HCT116 (cell line): ENCODE measurements around the gene PNRC2. TPM values are rescaled to one million over a fixed set of nuclear protein-coding genes. Genes with fewer than 3 reads are reported as not detected.

Source experiments
- ATAC-seq: fragments of 200-7000 bp; cut with Tn5 transposase; 2 replicates; pipeline ENCODE4 v1.9.1; 2020; ENCODE audit warnings: mild to moderate bottlenecking, moderate library complexity
- BruUV-seq: library from RNA; stranded (reverse); fragments of 400-500 nt; replicated peaks from 2 replicates; lab custom pipeline; 2021; lab: Mats Ljungman, UMichigan
- CTCF ChIA-PET: fragments of 300-600 bp; sonication (Branson Sonifier 250); formaldehyde crosslinking; loops from one replicate; lab custom pipeline; 2021; ENCODE audit warnings: antibody characterized with exemption; lab: Charles Lee
- POLR2A ChIA-PET: fragments of 300-600, 350-600 bp; sonication (Branson Sonifier 250); formaldehyde crosslinking; loops from one replicate; lab custom pipeline; 2021; ENCODE audit warnings: antibody characterized with exemption; lab: Charles Lee
- RAD21 ChIA-PET, 2 experiments: fragments of 300-600 bp; sonication (Branson Sonifier 250); formaldehyde crosslinking; loops; one replicate each; lab custom pipeline; 2023; ENCODE audit warnings: low total read pairs in 2 of 2; ENCODE audit not compliant: uncharacterized antibody in 2 of 2, unreplicated experiment in 2 of 2, low non-redundant PET in 1 of 2; lab: Charles Lee
- DNase-seq: peaks from one replicate; pipeline ENCODE4 v3.0.0-alpha.2; 2010; ENCODE audit warnings: low read depth, low spot score
- H2AFZ ChIP-seq: fragments of 200-600 bp; shearing (Covaris generic), sonication (generic); 2 replicates; pipeline ENCODE4 v1.6.1; 2017; ENCODE audit warnings: low read depth, mixed run types, mixed read lengths, antibody characterized with exemption, low read length; ENCODE audit not compliant: poor library complexity, severe bottlenecking
- H3K27ac ChIP-seq: 2 replicates; pipeline ENCODE4 v1.5.1; 2012; ENCODE audit warnings: low read depth, low read length
- H3K27me3 ChIP-seq: fragments of 200-600 bp; sonication (generic); 2 replicates; pipeline ENCODE4 v1.6.1; 2016; ENCODE audit warnings: mixed run types, low read length, mixed read lengths; ENCODE audit not compliant: insufficient read depth
- H3K36me3 ChIP-seq, 2 experiments: fragments of 200-500 bp in 1 of 2; fragments of 200-600 bp in 1 of 2; sonication (Bioruptor generic) in 1 of 2; sonication (generic) in 1 of 2; 2 replicates each; pipeline versions ENCODE4 v1.5.1 to v1.6.1; 2014 to 2016; ENCODE audit warnings: low read length in 2 of 2, inconsistent platforms in 1 of 2, mixed read lengths in 1 of 2, mixed run types in 1 of 2; ENCODE audit not compliant: insufficient read depth in 2 of 2, control insufficient read depth in 1 of 2
- H3K4me1 ChIP-seq, 2 experiments: fragments of 200-600 bp in 1 of 2; sonication (generic) in 1 of 2; 2 replicates each; pipeline versions ENCODE4 v1.5.1 to v1.6.1; 2012 to 2017; ENCODE audit warnings: low read length in 2 of 2, inconsistent platforms in 1 of 2, mild to moderate bottlenecking in 1 of 2, mixed read lengths in 1 of 2, mixed run types in 1 of 2, moderate library complexity in 1 of 2; ENCODE audit not compliant: insufficient read depth in 2 of 2, control insufficient read depth in 1 of 2
- H3K4me2 ChIP-seq: fragments of 200-600 bp; sonication (generic); 2 replicates; pipeline ENCODE4 v1.6.1; 2017; ENCODE audit warnings: mixed run types, low read length, mixed read lengths
- H3K4me3 ChIP-seq, 2 experiments: fragments of 200-600 bp in 1 of 2; sonication (generic) in 1 of 2; replicated peaks in 1 of 2; 2 replicates each; pipeline ENCODE4 v1.5.1; 2011 to 2016; ENCODE audit warnings: low read length in 2 of 2, control low read depth in 1 of 2, low read depth in 1 of 2, mild to moderate bottlenecking in 1 of 2, mixed read lengths in 1 of 2, mixed run types in 1 of 2
- H3K79me2 ChIP-seq: fragments of 200-600 bp; sonication (generic); 2 replicates; pipeline ENCODE4 v1.6.1; 2017; ENCODE audit warnings: mild to moderate bottlenecking, mixed run types, low read length, moderate library complexity, mixed read lengths; ENCODE audit not compliant: insufficient read depth
- H3K9ac ChIP-seq: fragments of 200-600 bp; sonication (generic); 2 replicates; pipeline ENCODE4 v1.6.1; 2016; ENCODE audit warnings: low read length, mixed read lengths
- H3K9me2 ChIP-seq: fragments of 200-600 bp; sonication (generic), shearing (Covaris generic); 2 replicates; pipeline ENCODE4 v1.6.1; 2017; ENCODE audit warnings: mixed run types, mild to moderate bottlenecking, moderate library complexity; ENCODE audit not compliant: insufficient read depth
- H3K9me3 ChIP-seq, 2 experiments: fragments of 200-500 bp in 1 of 2; fragments of 200-600 bp in 1 of 2; sonication (Bioruptor generic) in 1 of 2; sonication (generic) in 1 of 2; 2 replicates each; pipeline ENCODE4 v1.6.1; 2014 to 2017; ENCODE audit warnings: low read length in 2 of 2, mixed read lengths in 2 of 2, inconsistent platforms in 1 of 2, low read depth in 1 of 2, mild to moderate bottlenecking in 1 of 2, mixed run types in 1 of 2, moderate library complexity in 1 of 2; ENCODE audit not compliant: control insufficient read depth in 1 of 2, insufficient read depth in 1 of 2
- H4K20me1 ChIP-seq: fragments of 200-600 bp; sonication (generic), shearing (Covaris generic); 2 replicates; pipeline ENCODE4 v1.6.1; 2017; ENCODE audit warnings: mixed run types, mild to moderate bottlenecking, moderate library complexity; ENCODE audit not compliant: insufficient read depth
- ATF3 ChIP-seq: IDR thresholded peaks from 2 replicates; pipeline ENCODE4 v1.6.1; 2012
- CBX3 ChIP-seq: IDR thresholded peaks from 2 replicates; pipeline ENCODE4 v1.6.1; 2012; ENCODE audit warnings: low read depth
- CEBPB ChIP-seq: IDR thresholded peaks from 2 replicates; pipeline ENCODE4 v1.6.1; 2012; ENCODE audit warnings: low read depth
- EGR1 ChIP-seq: IDR thresholded peaks from 2 replicates; pipeline ENCODE4 v1.6.1; 2012; ENCODE audit warnings: low read depth
- ELF1 ChIP-seq: IDR thresholded peaks from 2 replicates; pipeline ENCODE4 v1.6.1; 2012; ENCODE audit warnings: low read depth, borderline replicate concordance
- EZH2 ChIP-seq: fragments of 200-600 bp; sonication (generic); IDR thresholded peaks from 2 replicates; pipeline ENCODE4 v1.6.1; 2017; ENCODE audit warnings: antibody characterized with exemption, mixed run types
- EZH2phosphoT487 ChIP-seq: fragments of 200-600 bp; IDR thresholded peaks from 2 replicates; pipeline ENCODE4 v1.6.1; 2018; ENCODE audit warnings: antibody characterized with exemption, borderline replicate concordance
- FOSL1 ChIP-seq: IDR thresholded peaks from 2 replicates; pipeline ENCODE4 v1.6.1; 2012; ENCODE audit warnings: low read depth
- JUND ChIP-seq: IDR thresholded peaks from 2 replicates; pipeline ENCODE4 v1.6.1; 2012
- MAX ChIP-seq: IDR thresholded peaks from 2 replicates; pipeline ENCODE4 v1.6.1; 2012
- POLR2A ChIP-seq: IDR thresholded peaks from 2 replicates; pipeline ENCODE4 v1.7.0; 2011; ENCODE audit warnings: borderline replicate concordance; ENCODE audit not compliant: insufficient read depth, insufficient read length; ENCODE audit errors: extremely low read depth
- SP1 ChIP-seq: IDR thresholded peaks from 2 replicates; pipeline ENCODE4 v1.6.1; 2012; ENCODE audit warnings: low read depth
- SRF ChIP-seq: IDR thresholded peaks from 2 replicates; pipeline ENCODE4 v1.6.1; 2012; ENCODE audit warnings: low read depth
- TCF7L2 ChIP-seq: IDR thresholded peaks from 2 replicates; pipeline ENCODE4 v1.7.0; 2011; ENCODE audit warnings: borderline replicate concordance, inconsistent platforms; ENCODE audit not compliant: insufficient read depth, insufficient read length; ENCODE audit errors: extremely low read depth
- YY1 ChIP-seq: IDR thresholded peaks from 2 replicates; pipeline ENCODE4 v1.6.1; 2011; ENCODE audit warnings: low read length, low read depth, moderate library complexity, mild to moderate bottlenecking; ENCODE audit not compliant: insufficient replicate concordance; ENCODE audit errors: extremely low read depth
- ZFX ChIP-seq: fragments of 450-650 bp; IDR thresholded peaks from 2 replicates; pipeline ENCODE4 v1.6.1; 2017
- ZNF274 ChIP-seq: fragments of 200-500 bp; sonication (Bioruptor generic); IDR thresholded peaks from 2 replicates; pipeline ENCODE4 v1.6.1; 2014; ENCODE audit warnings: mild to moderate bottlenecking, low read depth, low read length, inconsistent platforms
- intact Hi-C: fragments of 100-400 bp; cut with micrococcal nuclease; formaldehyde crosslinking; loops from 2 replicates; pipeline ENCODE4 v1.10.0; 2022
- total RNA-seq: library from RNA; stranded (reverse); gene quantifications from one replicate; pipeline ENCODE4 v1.2.1, GENCODE V29; 2021; ENCODE audit not compliant: unreplicated experiment
- TF ChIP-seq, protein P1 (sequence below), 3 experiments: fragments of 200-600 bp in 1 of 3; sonication (generic) in 1 of 3; IDR thresholded peaks in 2 of 3; conservative IDR thresholded peaks in 1 of 3; 2 replicates each; pipeline ENCODE4 v1.5.1; 2012 to 2017; ENCODE audit warnings: low read depth in 2 of 3, low read length in 2 of 3, antibody characterized with exemption in 1 of 3, borderline replicate concordance in 1 of 3, control low read depth in 1 of 3, mild to moderate bottlenecking in 1 of 3, mixed read lengths in 1 of 3, mixed run types in 1 of 3, moderate library complexity in 1 of 3; ENCODE audit not compliant: insufficient read depth in 1 of 3
- TF ChIP-seq, protein P2 (sequence below): IDR thresholded peaks from 2 replicates; pipeline ENCODE4 v1.6.1; 2011; ENCODE audit warnings: mild to moderate bottlenecking, low read length, moderate library complexity; ENCODE audit not compliant: insufficient replicate concordance; ENCODE audit errors: extremely low read depth

The PNRC2 gene
- total RNA-seq, 1 experiment from 2014 or later = 92.1 TPM

GRCh38 chr1:23923592-23924499, 35.8 kb upstream of the PNRC2 start:
- ChIA-PET CTCF (interaction anchor here (0.9 kb wide), 1 partner anchor 201 kb away, joined by 3 read pairs; no protein-coding TSS in a partner anchor), POLR2A (no interaction called here)

More at GRCh38 chr1:23923592-23924499, 35.8 kb upstream of the PNRC2 start:
- H3K79me2 ChIP-seq = no peaks in the 10 kb centered on the region
- no peak overlapping the region for H3K4me3 ChIP-seq
- H3K4me1 ChIP-seq = peaks cover 4 to 14% of the 10 kb centered on the region in 2 experiments; a peak in 3 of 4 replicates
- no peak for TF ChIP-seq ZNF274
- TF ChIP-seq CBX3 = no peak
- TF ChIP-seq MAX = no peak
- TF ChIP-seq YY1 = no peak
- TF ChIP-seq CEBPB = no peak
- no peak for TF ChIP-seq TCF7L2
- TF ChIP-seq FOSL1 = no peak
- TF ChIP-seq, protein P1, sequence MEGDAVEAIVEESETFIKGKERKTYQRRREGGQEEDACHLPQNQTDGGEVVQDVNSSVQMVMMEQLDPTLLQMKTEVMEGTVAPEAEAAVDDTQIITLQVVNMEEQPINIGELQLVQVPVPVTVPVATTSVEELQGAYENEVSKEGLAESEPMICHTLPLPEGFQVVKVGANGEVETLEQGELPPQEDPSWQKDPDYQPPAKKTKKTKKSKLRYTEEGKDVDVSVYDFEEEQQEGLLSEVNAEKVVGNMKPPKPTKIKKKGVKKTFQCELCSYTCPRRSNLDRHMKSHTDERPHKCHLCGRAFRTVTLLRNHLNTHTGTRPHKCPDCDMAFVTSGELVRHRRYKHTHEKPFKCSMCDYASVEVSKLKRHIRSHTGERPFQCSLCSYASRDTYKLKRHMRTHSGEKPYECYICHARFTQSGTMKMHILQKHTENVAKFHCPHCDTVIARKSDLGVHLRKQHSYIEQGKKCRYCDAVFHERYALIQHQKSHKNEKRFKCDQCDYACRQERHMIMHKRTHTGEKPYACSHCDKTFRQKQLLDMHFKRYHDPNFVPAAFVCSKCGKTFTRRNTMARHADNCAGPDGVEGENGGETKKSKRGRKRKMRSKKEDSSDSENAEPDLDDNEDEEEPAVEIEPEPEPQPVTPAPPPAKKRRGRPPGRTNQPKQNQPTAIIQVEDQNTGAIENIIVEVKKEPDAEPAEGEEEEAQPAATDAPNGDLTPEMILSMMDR (IDR thresholded peaks at IDR 0.05 in 2 of 3, conservative IDR thresholded peaks at IDR 0.05 in 1 of 3; ENCODE audit: borderline replicate concordance in 1 of 3, insufficient read depth in 1 of 3, low read depth in 2 of 3, low read length in 2 of 3) = no peak
- TF ChIP-seq ATF3 = no peak
- no peak for TF ChIP-seq EGR1
- TF ChIP-seq SRF = no peak
- TF ChIP-seq EZH2phosphoT487 = no peak
- no peak for TF ChIP-seq POLR2A
- TF ChIP-seq, protein P2, sequence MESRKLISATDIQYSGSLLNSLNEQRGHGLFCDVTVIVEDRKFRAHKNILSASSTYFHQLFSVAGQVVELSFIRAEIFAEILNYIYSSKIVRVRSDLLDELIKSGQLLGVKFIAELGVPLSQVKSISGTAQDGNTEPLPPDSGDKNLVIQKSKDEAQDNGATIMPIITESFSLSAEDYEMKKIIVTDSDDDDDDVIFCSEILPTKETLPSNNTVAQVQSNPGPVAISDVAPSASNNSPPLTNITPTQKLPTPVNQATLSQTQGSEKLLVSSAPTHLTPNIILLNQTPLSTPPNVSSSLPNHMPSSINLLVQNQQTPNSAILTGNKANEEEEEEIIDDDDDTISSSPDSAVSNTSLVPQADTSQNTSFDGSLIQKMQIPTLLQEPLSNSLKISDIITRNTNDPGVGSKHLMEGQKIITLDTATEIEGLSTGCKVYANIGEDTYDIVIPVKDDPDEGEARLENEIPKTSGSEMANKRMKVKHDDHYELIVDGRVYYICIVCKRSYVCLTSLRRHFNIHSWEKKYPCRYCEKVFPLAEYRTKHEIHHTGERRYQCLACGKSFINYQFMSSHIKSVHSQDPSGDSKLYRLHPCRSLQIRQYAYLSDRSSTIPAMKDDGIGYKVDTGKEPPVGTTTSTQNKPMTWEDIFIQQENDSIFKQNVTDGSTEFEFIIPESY = no peak
- no peak for TF ChIP-seq SP1
- no peak for TF ChIP-seq ELF1
- TF ChIP-seq EZH2 = no peak
- TF ChIP-seq ZFX = no peak
- TF ChIP-seq JUND = no peak
- H2AFZ ChIP-seq = no peak overlapping the region
- no TSS peak for BruUV-seq
- intact Hi-C loops = no loop called here
- DNase-seq = no peak
- no peak overlapping the region for H3K4me2 ChIP-seq
- no peaks in the 10 kb centered on the region for H3K9me2 ChIP-seq
- ATAC-seq = no peak
- no peak overlapping the region for H3K9ac ChIP-seq
- H3K27ac ChIP-seq = no peak overlapping the region
- no peaks in the 10 kb centered on the region for H3K36me3 ChIP-seq
- H3K9me3 ChIP-seq = no peaks in the 10 kb centered on the region
- H3K27me3 ChIP-seq = no peaks in the 10 kb centered on the region
- H4K20me1 ChIP-seq = no peaks in the 10 kb centered on the region
- RAD21 ChIA-PET = no interaction called here
